Fibroblast of skin of right quadriceps (primary cell): ENCODE data around the gene SLIT3.
"Not testable (repeated sequence)": the region's sequence is repeated elsewhere in the genome, so short reads cannot be mapped to it uniquely, and the experiment has no call there.

ENCODE experiments used
- DNase-seq: peaks from one replicate; pipeline ENCODE4 v3.0.0-alpha.2; 2013

Gene SLIT3

DNA sequence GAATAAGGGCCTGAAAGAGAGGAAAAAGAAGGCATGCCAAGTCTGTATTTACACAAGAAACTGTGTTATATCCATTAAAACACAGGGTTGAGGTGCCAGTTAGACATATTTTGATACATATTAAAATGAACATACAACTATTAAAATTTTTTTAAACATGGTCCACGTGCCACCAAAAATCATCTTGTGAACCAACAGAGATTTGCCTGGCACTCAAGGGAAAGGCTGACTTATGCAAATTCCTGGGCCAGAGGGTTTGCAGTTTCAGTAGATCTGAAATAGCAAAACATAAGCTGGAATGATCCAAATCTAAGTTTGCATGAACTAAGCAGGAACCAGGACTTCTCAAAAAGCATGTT is 168.7 kb downstream of the SLIT3 start:
- DNase-seq: no peak

DNA sequence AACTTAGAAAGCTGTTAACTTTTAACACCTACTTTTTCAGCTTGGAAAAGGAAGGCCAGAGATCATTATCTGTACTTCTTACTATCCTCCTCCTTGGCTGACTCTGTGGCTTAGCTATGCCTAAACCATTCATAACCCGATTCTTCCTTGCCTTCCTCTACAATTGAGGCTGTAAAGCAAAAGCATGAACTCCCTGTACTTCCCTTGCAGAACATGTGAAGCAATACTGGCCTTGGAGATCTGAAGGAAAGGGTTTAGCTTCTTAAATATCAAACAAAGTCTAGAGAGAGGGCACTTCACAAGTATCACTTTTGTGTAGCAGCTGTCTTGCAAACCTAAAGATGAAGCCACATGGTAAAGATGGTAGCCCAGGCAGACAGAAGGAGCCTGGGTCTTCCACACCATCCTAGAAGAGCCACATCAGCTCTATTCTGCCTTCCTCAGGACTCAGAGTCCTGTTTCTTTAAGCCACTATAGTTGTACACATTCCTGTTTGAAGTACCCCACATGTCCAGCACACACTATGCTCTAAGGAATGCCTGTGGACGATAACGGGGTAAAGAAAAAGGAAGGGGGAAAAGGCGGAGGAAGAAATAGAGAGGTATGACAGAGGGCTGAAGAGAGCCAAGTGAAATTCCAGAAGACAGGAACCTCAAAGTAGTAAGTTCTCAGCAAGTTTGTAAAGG is 169.2 kb downstream of the SLIT3 start:
- DNase-seq: no peak

DNA sequence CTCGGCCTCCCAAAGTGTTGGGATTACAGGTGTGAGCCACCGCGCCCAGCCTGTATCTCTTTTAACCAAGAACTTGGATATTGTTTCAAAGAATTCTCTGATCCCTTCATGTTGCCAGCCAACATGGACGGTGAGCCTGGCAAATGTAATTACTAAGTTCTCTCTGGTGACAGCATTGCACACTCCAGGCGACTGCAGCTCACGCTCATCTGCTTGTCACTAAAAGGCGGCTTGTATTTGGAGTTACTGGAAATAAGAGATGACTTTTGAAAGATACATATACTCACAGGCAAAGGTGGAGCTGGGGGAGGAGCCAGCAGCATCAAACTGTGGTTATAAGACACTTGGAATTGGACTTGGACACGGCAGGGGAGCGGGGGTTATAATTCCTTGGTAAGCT is 172.3 kb downstream of the SLIT3 start:
- DNase-seq: no peak

DNA sequence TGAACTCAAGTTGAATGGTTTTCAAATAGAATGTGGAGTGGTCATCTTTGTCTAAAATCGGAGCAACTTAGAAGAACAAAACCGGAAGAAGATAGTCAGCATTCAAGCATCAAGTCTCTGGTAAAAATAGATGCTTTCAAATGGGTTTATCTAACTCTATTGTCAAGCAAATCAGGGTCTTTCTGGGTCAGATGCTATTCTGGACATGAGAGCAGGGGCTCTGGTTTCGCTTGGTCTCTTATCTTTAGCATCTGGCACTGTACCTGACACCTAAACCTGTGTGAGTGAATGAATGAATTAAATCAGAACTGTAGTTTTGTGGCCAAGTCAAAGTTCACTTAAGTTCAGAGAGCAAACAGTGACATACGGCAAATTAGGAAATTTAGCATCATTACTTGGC is 173.5 kb downstream of the SLIT3 start:
- no peak for DNase-seq

DNA sequence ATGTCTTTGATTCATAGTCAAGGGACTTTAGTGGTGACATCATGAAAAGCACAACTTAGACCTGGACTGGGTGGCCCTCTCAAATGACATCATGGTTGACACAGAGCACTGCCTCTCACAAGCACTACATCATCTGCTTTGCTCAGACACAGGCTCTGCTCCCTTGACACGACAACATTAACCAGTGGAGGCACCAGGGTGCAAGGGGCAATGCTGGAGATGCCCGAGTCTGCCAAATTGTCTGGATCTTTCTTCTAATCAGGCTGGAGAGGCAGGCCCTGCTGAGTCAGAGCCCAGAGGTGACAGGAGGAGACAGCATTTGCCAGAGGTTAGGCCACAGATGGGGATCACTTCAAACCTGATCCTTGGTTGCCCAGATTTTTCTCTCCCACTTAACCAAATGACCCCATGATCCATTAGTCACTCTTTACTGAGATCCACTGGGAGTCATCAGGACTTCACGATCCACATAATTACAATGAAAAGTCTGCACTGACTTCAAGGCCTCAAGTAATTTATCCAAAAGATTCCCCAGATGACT is 174.4 kb downstream of the SLIT3 start:
- no peak for DNase-seq

DNA sequence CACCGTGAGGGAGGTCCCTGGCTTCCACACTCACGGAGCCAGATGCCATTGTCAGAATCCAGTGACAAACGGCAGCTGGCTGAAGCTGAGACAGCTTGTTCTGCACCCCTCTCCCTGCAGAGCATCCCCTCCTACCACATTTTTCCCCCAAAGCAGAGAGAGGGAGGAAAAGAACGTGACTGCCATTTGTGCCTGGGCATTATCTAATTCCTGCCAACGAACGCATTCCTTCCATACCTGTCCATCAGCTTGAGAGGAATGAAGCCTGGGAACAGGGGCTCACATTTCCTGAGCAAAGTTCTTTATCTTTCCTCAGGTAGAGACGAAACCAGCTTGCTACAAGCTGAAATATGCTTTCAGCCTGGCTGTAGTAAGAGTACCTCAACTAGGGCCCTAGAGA is 175.4 kb downstream of the SLIT3 start:
- DNase-seq: no peak

DNA sequence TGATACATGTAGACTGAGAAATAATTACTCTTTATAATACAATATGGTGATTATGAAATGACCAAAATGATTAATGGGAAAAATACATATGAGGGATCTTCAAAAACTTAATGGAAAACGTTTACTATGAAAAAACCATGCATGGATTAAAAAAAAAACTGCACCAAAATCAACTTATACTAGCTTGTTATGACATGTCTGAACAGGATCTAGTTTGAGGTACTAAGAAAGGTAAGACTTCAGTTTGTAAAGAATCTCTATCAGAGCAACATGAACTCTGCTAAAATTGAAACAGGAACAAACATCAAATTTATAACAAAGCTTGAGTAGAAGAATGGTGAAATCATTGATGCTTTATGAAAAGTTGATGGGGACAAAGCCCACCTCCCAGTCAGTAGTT is 178.0 kb downstream of the SLIT3 start:
- DNase-seq: no peak

DNA sequence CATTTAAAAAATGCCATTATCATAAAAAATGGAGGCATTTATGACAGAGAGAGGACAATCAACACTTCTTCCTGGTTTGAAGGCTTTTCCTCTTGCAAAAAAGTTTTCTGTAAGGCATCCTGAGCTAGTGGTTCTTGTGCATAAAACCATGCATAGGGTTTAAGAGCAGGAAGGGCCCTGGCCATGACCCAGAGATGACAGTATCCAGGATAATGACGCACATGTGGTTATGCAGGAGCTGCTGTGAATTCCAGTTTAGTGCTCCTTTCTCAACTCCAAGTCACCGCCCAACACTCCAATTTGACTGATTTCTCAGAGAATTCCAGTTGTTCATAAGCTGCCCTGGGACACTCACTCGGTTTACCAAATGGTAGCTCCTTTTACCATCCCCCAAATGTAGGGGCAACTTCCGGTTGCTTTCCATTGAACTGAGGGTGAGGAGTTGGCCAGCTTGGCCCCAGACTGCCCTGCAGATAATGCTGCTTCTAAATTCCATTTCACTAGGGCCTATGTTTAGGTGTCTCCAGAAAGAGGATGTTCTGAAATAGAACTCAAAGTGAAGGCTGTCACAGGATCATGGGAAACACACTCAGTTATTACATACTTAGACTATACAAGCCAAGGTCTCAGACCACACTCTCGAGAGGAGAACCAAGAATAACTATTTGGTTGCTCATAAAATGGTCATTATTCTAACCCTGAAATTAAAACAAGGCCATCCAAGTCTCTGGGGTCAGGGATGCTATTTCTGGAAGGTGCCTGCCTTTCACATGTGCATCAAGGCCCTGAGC is 179.1 kb downstream of the SLIT3 start:
- peak; percentile 79 for DNase-seq

DNA sequence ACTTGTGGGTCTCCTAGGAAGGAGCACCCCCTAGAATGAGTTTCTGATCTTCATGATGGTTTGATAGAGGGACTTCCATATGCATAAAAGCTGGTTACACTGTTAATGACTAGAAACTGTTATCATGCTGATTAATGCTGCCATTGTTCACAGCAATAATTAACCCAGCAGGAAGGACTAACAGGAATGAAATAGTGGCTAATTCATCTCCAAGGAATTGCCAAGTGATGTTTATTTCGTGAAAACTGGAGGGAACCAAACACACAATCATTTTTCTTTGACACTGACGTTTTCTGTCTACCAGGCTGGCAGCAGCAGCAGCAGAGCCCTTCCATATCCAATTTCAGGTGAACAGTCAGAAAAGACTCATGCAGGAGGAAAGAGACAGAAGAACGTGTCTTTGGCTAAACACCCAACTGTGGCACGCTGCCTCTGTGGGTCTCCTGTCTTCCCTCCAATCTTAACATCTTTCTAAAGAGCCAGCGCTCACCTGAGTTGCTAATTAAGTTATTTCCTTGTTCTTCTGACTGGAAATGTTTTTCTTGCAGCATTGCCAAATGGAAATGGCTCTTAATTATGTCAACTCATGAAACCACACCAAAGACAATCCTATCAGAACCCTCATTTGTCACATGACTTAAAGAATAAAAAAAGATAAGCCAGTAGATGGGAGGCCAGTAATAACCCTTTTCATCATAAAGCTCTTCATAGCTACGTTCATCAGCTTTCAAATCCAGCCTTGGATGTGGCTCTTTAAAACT is 181.5 kb downstream of the SLIT3 start:
- no peak for DNase-seq

DNA sequence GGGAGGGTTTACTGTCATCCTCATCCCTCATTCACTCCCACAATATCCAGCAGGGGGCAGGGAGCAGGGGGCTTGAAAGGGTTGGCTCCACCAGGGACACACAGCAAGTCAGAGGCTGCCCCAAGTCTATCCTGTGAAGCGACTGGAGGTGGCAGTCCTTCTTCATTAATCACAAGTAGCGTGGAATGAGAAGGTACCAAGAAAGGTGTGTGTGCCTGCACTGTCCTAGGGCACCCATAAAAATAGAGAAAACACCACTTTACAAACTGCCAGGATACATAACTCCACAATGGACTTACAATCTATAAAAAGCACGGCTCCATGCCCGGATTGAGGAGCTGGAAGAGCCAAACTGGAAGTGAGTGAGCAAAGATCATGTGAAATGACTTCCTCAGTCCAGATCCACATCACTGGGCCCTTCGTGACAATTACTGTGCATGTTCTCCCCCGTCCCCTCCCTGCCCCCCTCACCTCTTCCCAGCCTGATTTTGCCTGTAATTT is 183.9 kb downstream of the SLIT3 start:
- no peak for DNase-seq

DNA sequence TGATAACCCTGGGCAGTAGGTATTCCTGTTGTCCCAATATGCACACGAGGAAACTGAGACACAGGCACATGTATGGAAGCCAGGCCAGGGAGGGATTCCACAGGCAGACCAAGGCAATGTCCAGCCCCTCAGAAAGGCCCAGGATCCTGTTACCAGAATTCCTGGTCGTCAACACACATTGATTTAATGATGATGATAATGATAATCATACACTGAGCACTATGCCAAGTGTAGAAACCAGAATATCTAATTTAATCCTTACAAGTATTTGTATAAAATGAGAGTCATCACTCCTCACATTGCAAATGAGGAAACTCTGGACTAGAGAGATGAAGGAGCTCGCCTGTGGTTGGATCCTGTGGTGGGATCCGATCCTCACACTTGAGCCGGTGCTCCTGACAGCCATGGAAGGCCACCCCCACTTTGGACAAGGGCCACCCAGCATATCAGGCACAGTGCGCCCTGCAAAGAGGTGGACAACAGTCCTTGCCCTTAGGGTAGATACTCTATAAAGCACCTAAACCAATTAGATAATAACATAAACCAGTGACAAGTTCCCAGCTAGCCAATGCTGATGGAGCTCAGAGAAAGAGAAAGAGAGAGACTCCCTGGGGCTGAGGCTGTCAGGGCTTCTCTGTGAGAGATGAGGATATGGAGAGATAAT is 185.3 kb downstream of the SLIT3 start:
- DNase-seq: peak; percentile 55

DNA sequence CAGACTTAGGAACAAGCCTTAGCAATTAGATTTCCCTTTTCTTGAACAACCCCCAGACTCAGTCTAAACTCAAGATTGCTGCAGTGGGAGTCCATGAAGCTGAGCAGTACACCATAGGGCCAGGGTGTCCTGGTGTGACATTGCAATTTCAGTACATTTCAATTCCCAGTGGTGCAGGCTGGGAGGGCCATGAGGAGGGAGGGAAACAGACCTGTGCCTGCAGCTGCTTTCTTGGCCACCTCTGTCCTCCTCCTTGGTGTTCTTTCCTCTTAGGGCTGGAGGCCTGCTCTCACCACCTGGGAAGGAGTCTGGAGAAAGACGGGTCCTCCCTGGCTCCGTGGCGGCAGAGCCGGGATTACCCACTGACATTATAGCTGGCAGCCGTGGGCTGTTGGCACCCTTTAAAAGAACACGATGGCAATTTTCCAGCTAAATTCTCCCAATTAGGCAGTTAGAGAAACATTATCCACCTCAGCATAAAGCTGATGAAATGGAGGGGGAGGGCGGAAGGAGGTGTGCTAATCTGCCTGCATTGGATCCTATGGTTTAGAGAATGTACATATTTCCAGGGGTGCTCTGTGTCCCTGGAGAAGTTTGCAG is 186.4 kb downstream of the SLIT3 start:
- no peak for DNase-seq

DNA sequence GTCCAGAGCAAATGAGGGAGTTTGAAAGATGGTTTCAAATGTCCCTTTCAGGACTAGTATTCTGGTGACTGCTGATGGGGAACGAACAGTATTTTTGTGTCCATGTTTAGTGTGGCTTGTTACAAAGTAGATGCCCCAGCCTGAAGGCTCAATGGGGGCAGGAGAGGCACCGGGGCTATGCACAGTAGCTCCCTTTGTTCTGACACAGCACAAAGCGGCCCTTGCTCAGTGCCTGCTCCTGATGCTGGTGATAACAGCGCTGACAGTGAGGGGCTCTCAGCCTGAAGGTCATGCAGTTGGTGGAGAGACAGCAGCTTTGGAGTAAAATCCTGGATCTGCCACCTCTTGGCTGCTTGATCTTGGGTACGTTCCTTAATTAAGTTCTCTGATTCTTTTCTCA is 188.9 kb downstream of the SLIT3 start:
- no peak for DNase-seq

DNA sequence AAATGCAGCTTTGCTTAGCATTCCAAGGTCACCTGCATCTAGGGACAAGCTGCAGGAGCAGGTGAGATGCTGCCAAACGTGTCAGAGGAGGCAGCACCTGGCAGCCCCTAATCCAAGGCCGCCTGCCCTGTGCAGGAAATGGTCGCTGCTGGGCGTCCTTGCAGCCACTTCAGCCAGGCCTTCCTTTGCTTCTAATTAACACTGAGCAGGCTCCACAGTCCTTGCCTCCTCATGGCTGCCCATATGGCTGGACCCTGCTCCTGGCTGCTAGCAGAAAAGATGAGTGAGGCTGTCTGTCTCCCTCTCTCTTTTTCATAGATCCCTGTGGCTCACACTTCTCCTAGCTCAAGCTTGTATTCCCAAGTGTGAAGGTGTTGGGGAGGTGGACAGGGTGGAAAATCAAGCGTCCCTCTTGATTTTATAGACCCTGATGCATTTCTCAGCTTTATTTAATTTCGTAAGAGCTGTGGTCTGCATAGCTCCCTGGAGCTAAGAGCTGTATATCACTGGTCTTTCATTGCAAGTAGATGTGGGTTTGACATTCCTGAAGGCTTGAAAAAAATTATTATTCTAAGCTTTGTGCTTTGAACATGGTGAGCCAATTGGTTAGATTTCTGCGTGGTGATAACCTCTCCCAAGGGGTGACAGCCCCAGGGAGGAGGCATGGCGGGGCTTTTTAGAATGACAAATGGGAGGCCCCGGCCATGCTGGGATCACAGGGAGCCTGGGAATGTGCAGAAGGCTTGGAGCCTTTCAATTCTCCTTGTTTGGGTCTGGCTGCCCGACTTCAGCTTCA is 193.8 kb downstream of the SLIT3 start:
- peak; percentile 82 for DNase-seq

DNA sequence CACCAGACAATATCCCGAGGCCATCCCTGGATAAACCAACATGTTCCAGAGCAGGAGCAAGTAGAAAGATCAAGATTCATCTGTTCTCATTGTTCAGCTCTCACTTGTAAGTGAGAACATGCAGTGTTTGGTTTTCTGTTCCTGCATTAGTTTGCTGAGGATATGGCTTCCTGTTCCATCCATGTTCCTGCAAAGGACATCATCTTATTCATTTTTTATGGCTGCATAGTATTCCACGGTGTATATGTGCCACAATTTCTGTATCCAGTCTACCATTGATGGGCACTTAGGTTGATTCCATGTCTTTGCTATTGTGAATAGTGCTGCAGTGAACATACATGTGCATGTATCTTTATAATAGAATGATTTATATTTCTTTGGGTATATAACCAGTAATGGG is 195.4 kb downstream of the SLIT3 start:
- DNase-seq: not testable (repeated sequence)

DNA sequence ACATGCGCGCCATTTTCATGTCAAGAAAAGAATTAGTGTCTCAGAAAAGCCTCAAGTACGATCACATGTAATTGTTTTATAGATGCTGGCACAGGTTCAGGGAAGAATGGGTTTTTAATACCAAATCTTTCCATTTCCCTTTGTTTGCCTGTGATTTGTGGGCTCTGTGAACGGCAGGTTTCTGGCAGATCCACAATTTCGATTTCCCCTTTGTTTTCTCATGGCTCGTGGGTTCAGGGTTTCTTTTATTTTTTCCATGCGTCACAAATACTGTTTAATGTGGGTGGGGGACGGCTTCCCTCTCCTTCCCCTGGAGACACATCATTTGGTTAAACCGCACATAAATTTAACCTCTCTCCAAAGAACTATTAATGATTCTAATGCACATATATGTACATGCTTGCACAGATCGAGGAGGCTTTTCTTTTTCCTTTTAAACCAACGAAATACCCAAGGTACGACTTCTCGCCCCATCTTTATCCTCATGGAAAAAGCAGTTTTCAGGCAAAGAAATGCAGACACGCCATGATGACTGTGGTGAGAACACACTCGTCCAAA is 195.9 kb downstream of the SLIT3 start:
- DNase-seq: peak; percentile 82

DNA sequence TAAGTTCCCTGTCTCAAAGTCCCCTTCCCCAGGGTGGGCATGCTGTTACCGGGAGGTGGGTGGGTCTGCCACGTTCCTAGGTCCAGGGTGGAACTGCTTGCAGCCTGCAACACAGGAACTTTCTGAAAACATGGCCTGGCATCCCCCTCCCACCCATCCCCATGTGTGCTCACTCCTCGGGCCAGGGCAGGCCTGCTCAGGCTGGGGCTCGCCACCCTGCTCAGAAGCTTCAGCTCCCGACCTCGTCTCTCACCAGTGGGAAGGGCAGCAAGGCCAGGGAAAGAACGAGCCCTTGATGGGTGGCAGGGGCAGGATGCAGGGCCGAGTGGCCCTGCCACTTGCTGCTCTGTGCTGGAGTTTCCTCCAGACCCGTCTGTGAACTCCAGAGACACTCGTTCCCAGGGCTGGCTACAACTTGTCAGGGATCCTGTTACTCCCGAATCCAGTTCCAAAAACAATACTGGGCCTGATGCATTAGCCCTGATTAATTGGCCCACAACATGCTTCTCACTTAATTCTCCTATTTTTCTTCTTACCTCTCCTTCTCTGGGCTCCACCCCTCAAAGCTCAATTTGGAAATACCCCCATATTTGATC is 197.3 kb downstream of the SLIT3 start:
- no peak for DNase-seq

DNA sequence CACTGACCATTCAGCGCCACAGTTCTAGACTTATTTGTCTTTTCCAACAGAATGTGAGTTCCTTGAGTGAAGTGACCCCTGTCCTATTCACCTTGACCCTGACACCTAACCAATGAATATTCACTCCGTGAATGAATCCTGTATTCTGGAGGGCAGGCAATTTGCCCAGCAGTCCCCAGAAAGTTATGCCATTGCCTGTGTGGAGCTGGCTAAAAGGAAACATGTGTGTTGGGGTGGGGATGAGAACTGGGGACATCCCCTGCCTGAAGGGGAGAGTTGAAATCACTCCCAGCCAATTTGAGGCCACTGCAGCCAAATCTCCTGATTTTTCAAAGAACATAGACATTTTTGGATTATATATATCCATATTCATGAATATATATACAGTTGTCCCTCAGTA is 199.0 kb downstream of the SLIT3 start:
- DNase-seq: no peak

DNA sequence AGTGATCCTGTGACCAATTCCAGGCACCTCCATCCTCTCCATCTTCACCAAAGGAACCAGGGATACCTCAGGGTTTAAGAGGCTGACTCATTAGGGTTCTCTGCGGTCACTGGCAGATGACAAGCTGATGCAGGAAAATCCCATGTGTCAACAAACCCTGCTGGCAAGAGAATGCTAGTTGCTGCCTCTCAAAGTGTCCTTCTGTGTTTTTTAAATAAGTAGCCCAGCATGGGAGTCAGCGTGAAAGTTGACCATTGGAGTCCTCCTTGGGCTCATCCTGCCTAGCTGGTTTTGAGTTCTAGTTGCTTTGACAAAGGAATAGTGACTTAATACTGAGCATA is 200.2 kb downstream of the SLIT3 start:
- peak; percentile 65 for DNase-seq

DNA sequence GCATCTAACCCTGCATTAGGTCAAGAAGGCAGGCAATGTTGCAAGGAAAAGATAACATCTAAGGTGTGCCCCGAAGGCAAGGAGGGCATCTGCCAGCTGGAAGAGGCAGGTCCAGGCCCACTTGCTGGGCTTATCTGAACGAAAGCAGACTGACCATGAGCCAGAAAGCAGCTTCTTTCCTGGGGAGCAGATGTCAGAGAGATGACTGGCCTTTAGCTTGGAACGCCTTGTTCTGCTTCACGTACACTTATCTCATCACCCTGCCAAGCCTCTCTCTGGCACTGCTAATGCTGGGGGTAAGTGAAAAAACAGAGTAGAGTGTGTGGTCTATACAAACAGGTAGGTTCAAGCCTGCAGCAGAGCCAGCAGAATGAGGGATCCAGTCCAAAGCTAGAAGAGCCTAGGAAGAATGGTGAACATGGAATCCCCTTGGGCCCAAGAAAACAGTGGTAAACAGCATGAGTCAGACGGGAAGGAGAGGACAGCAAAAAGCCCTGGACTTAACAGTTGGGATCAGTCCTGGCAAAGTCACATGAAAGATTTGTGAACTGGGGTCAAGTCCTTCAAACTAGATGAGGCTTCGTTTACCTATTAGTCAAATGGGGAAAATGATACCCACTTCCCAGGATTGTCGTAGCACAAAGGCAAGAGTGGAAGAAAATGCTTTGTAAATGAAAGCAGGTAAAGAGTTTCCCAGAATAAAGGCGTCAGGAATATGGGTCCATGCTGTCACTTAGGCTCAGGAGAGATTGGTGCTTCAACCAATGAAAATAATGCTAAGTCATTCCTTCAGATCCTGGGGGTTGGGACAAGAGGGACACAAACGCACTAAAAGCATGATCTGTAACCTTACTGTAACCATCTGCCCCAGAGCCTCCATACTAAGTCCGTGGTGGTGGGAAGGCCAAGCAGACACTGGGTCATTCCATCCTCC is 200.9 kb downstream of the SLIT3 start:
- DNase-seq: no peak
